ENCODE results near the gene N4BP2.

N4BP2 gene

DNA sequence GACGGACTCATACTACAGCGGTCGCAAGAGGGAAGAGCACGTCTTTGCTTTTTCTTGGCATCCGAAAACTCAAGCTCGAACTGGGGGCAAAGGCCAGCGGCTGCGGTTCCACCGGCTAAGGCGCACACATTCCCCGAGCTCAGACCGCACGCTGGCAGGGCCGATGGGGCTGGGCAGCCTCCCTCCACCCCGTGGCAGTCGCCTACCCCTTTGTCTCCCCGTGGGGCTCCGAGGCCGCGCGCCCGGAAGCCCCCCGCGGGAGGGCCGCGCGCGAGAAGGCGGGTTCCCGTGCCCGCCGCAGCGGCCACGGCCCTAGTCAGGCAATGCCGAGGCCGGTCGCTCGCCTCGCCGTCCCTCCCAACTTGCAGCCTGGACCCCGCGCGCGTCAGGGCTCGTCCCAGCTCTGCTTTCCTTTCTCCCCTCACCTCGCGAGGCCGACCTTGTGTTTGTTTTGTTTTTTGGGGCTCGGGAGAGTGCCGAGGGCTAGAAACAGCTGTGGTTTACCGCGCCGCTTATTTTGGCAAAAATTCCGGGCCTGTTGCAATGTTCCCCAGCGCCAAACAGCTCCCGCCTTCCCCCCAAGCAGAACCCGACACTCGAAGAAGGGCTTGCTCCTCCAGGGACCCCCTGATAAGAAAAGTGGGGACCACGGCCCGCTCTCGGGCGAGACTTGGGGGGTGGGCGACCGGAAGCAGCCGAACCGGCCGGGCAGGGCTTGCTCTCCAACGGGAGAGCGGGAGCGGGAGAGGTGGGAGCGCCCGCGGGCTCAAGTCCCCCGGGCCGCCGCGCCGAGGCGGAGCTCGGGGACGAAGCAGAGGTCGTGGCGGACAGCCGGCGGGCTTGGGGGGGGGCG, 561 bp upstream of the N4BP2 start:
- Histone ChIP-seq H3K4me3 (ENCODE audit: low read depth, low read length) (peak overlapping the region; percentile 68), H3K4me1 (ENCODE audit: control insufficient read depth, insufficient read depth, low read length) (no peaks in the 10 kb centered on the region), H3K27ac (ENCODE audit: extremely low read depth, low read depth, low read length) (peak overlapping the region; percentile 96), H3K9me3 (ENCODE audit: control insufficient read depth, insufficient read depth, low read depth, low read length) (no peaks in the 10 kb centered on the region), H3K36me3 (ENCODE audit: control insufficient read depth in 2 of 2, insufficient read depth in 1 of 2, low read length in 2 of 2) (peaks cover 0 to 5% of the 10 kb centered on the region in 2 experiments; a peak in 2 of 3 replicates)
- ChIA-PET CTCF (interaction anchor here (0.7 to 2.0 kb wide), 3 partner anchors 9 to 77 kb away, joined by 3 to 6 read pairs (median 4); no protein-coding TSS in a partner anchor), POLR2A (interaction anchor here (0.6 to 1.3 kb wide), 4 partner anchors 9 to 261 kb away, joined by 3 to 6 read pairs (median 3); no protein-coding TSS in a partner anchor)
- TF ChIP-seq ZFP69B (tag by site-specific recombination; IDR thresholded peaks at IDR 0.05) (peak; percentile 21; the same call in 1 of the 2 replicates), ZNF791 (tag by site-specific recombination; IDR thresholded peaks at IDR 0.05) (no peak), BCL11B (tag by site-specific recombination; IDR thresholded peaks at IDR 0.05; ENCODE audit: low read depth) (no peak), ZNF274 (IDR thresholded peaks at IDR 0.05; ENCODE audit: low read length) (no peak), ZNF274 (tag by site-specific recombination; IDR thresholded peaks at IDR 0.05; ENCODE audit: borderline replicate concordance) (no peak), ZNF394 (tag by site-specific recombination; IDR thresholded peaks at IDR 0.05; ENCODE audit: borderline replicate concordance) (no peak), ZNF785 (tag by site-specific recombination; IDR thresholded peaks at IDR 0.05) (no peak), ZBTB10 (tag by site-specific recombination; IDR thresholded peaks at IDR 0.05) (peak; percentile 80), ZNF521 (tag by site-specific recombination; IDR thresholded peaks at IDR 0.05) (no peak), ZBTB17 (tag by site-specific recombination; IDR thresholded peaks at IDR 0.05) (peak; percentile 37; the same call in 1 of the 2 replicates), GLIS1 (tag by site-specific recombination; IDR thresholded peaks at IDR 0.05) (peak; percentile 49; the same call in 1 of the 2 replicates), ZSCAN4 (tag by site-specific recombination; IDR thresholded peaks at IDR 0.05) (no peak), ZNF146 (tag by site-specific recombination; IDR thresholded peaks at IDR 0.05) (no peak), PRDM10 (tag by site-specific recombination; IDR thresholded peaks at IDR 0.05) (peak; percentile 68), YY1 (tag by site-specific recombination; IDR thresholded peaks at IDR 0.05) (no peak), SP2 (tag by site-specific recombination; IDR thresholded peaks at IDR 0.05) (0 out of 2 replicates have a peak, but pooled peaks have one; percentile 22), ZNF341 (tag by site-specific recombination; IDR thresholded peaks at IDR 0.05; ENCODE audit: low read depth) (peak; percentile 65), ZNF335 (tag by site-specific recombination; conservative IDR thresholded peaks at IDR 0.05) (peak; percentile 58), ZBTB20 (tag by site-specific recombination; IDR thresholded peaks at IDR 0.05) (peak; percentile 68; the same call in 1 of the 2 replicates), ZNF221 (tag by site-specific recombination; IDR thresholded peaks at IDR 0.05; ENCODE audit: borderline replicate concordance) (no peak), ZBTB8A (tag by site-specific recombination; IDR thresholded peaks at IDR 0.05) (peak; percentile 80), ZSCAN30 (tag by site-specific recombination; IDR thresholded peaks at IDR 0.05) (peak; percentile 59; the same call in 1 of the 2 replicates), KLF16 (tag by site-specific recombination; IDR thresholded peaks at IDR 0.05) (0 out of 2 replicates have a peak, but pooled peaks have one; percentile 17), ZNF623 (tag by site-specific recombination; IDR thresholded peaks at IDR 0.05) (peak; percentile 18; the same call in 1 of the 2 replicates), ZXDB (tag by site-specific recombination; IDR thresholded peaks at IDR 0.05) (no peak; the same call in none of the 2 replicates)
- TF ChIP-seq, protein P1, sequence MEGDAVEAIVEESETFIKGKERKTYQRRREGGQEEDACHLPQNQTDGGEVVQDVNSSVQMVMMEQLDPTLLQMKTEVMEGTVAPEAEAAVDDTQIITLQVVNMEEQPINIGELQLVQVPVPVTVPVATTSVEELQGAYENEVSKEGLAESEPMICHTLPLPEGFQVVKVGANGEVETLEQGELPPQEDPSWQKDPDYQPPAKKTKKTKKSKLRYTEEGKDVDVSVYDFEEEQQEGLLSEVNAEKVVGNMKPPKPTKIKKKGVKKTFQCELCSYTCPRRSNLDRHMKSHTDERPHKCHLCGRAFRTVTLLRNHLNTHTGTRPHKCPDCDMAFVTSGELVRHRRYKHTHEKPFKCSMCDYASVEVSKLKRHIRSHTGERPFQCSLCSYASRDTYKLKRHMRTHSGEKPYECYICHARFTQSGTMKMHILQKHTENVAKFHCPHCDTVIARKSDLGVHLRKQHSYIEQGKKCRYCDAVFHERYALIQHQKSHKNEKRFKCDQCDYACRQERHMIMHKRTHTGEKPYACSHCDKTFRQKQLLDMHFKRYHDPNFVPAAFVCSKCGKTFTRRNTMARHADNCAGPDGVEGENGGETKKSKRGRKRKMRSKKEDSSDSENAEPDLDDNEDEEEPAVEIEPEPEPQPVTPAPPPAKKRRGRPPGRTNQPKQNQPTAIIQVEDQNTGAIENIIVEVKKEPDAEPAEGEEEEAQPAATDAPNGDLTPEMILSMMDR (tag by site-specific recombination; IDR thresholded peaks at IDR 0.05), result no peak; the same call in 1 of the 2 replicates
- TF ChIP-seq, protein P2, sequence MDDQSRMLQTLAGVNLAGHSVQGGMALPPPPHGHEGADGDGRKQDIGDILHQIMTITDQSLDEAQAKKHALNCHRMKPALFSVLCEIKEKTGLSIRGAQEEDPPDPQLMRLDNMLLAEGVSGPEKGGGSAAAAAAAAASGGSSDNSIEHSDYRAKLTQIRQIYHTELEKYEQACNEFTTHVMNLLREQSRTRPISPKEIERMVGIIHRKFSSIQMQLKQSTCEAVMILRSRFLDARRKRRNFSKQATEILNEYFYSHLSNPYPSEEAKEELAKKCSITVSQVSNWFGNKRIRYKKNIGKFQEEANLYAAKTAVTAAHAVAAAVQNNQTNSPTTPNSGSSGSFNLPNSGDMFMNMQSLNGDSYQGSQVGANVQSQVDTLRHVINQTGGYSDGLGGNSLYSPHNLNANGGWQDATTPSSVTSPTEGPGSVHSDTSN (CRISPR knock-in tag; IDR thresholded peaks at IDR 0.05), result no peak

All from HEK293 (cell line).